ENCODE measurements around the gene TNPO3.
A peak's percentile ranks its signal among the peaks of the same experiment; 100 is the strongest.

Gene TNPO3

DNA sequence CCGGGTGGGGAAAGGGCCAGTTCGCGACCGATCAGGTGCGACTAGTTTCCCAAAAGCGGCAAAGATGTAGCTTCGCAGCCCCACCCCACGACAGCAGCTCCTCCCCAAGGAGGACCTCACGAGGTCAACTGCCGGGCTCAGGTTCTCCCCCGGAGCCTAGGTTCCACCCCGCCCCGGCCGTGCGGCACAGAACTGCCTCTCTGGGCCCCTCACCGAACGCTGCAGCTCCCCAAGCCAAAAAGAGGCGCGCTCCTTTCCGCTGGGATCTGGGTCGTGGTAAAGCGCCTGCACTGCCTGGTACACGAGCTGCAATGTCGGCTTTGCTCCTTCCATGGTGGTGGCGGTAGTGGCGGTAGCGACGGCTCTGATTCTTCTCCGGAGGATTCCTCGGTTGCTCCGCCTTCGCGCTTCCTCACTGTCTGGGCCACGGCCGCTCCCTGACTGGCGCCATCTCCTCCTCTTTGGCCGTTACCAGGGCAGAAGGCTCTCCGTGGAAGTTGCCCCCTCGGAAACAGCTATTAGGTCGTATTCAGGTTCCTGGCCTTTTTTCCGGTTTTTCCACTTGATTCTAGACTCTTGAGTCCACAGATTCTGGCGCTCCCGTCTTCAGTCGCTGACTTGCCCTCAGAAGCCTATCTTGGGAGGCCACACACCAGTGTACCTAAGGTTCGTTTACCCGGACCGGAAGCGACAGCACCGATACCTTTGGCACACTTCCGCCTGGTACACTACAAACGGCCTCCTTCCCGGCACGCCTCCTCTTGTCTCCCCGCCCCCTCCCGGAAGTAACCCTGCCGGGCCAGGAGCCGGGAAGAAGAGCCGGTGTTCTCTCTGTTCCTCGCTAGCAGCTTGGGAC is at the start of gene TNPO3:
Gene TNPO3, minus strand, starts transcription at position 674 of the 856 bp plus-strand sequence. Its CDS starts 341 bp downstream, at position 333.
- DNase-seq: peak; percentile 94

DNA sequence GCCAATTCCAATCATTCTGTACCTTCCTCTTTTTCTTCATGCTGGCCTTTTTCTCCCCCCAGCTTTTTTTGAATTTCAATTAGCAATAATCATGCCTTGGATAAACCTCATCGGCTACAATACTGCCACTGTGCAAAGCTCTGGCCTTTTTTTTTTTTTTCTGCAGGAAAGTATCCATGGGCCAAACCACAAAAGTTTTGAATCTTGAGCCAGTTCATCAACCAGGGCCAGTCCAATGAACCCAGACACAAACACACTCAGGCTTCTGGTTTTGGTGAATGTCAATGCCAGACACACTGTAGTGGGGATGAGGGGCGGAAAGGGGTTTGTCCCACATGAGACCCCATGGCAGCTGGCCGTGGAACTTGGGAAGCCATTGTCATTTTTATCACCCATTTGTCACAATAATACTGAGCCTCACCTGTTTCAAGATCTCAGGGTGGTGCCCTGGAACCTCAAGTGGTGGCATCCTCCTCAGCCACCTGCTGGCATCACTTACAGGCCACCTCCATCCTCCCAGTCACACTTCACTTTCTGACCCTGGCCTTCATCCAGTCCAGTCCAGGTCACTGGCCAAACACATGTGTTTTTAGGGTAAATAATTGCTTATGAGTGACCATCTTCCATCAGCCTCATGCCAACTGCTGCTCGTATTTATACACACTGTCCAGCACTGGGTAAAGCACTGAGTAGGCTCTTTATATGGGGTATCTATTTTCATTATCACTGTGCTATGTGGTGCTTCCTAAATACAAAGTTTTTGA is 48.8 kb upstream of the TNPO3 start:
- DNase-seq: no peak

DNA sequence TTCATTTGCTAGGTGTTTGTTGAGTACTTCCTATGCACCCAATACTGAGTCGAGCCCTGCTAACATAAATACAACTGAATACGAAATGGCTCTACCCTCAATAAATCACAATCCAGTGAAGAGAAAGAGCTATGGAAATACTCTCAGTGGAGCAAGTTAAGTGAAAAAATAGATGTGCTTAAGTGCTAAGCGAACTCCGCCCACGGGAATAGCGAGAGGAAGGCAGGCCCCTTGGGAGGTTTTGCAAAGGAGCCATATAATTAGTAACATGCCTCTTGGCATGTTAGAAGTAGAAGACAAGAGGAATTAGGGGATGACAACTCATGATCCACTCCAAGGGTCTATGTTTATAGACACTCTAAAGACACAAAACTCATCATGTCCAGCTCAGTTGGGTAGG is 46.8 kb upstream of the TNPO3 start:
- no peak for DNase-seq

DNA sequence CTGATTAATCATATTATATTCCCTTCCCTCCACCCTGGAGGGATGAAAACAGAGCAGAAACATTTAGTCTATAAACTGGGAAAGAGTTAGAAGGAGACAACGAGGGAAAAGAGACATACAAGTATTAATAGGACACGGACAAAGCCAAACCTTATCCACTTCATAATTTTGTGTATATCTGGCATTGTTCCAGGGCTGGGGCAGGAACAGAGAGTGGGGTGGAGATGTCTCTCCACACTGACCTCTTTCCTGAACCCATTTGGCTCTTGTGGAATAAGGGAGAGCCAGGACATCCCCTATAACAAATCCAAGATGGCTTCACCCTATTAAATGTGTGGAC is 45.9 kb upstream of the TNPO3 start:
- DNase-seq: no peak

DNA sequence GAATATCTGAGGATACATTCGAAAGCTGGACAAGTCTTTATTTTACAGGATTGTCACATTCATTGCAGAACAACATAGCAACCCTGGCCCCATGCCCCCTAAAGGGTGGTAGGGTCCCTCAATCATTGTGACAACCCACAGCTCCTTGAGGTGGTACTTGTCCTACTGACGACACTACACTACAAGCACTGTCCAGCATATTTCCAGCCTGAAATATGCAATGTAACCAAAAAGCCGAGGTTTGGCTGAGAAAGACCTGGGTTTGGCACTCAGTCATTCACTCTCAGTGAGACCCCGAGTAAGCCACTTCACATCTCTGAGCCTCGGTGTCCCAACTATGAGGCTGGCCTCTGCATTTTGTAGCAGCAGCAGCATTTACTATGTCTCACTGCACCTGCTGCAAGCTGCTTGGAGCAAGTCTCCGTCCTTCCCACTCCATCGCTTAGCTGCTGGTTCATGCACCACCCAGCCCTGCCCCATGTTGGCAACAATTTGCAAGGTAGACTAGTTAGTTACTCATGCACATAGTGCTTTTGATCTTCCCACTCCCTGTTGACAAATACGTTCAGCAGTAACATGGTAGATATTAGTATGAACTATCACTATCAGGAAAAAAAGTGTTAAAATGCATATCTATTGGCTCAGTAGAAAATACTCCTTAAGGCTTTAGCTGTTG is 43.6 kb upstream of the TNPO3 start:
- DNase-seq: no peak

DNA sequence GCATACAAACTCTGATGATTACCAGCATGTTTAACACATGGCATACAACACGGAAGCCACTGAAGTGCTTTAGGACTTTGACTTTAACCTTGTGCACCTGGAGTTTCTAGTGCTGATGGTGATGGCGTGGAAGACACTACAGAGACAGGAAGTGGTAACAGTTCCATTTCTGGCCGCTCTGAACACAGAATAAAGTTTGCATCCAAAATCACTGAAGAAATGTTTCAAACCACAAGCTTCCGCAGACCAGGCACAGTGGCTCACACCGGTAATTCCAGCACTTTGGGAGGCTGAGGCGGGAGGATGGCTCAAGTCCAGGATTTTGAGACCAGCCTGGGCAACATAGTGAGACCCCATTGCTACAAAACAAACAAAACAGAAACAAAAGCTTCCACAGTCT is 40.3 kb upstream of the TNPO3 start:
- DNase-seq: no peak

DNA sequence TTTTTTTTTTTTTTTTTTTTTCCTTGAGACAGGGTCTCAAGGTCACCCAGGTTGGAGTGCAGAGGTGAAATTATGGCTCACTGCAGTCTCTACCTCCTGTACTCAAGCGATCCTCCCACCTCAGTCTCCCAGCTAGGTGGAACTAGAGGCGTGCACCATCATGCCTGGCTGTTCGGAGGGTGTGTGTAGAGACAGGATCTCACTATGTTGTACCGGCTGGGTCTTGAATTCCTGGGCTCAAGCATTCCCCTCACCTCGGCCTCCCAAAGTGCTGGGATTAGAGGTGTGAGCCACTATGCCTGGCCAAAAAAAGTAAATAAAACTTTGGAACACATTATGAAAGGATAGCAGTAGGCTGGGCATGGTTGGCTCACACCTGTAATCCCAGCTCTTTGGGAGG is 39.6 kb upstream of the TNPO3 start:
- DNase-seq: no peak

DNA sequence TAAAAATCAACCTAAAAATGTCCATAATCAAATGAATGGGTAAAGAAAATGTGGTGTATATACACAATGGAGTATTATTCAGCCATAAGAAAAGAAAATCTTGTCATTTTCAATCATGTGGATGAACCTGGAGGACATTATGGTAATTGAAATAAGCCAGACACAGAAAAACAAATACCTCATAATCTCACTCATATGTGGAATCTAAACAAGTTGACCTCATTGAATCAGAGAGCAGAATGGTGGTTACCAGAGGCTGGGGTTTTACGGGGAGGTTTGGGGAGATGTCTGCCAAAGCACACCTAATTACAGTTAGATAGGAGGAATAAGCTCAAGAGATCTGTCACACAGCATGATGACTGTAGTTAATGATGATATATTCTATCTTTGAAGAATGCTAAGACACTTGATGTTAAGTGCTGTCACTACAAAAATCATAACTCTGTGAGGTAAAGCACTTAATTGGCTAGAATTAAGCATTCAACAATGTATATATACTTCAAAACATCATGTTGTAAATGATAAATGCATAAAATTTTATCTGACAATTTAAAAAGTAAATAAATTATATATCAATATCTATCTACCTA is 39.1 kb upstream of the TNPO3 start:
- no peak for DNase-seq

DNA sequence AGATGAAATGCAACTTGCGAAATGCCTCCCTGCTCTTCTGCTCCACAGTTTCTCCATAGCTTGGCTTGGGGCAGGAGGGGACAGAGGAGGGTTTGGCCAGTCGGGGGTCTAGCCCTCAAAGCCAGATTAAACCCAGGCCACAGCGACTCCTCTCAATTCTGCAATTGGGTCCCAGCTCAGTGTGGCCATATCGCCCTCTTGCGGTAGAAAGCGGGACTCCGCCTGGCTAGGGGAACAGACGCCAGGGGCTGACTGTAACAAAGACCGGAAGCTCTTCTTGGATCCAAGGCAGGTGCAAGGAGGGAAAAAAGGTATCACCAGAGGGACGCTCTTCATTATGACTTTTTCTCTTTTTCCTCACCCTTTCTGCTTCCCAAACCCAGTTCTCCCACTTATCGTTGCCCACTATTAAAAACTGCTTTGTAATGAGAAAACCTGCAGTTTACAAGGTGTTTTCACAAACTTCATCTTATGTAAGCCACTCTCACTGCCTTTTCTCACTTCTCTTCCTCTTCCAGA is 36.6 kb upstream of the TNPO3 start:
- DNase-seq: peak; percentile 93

DNA sequence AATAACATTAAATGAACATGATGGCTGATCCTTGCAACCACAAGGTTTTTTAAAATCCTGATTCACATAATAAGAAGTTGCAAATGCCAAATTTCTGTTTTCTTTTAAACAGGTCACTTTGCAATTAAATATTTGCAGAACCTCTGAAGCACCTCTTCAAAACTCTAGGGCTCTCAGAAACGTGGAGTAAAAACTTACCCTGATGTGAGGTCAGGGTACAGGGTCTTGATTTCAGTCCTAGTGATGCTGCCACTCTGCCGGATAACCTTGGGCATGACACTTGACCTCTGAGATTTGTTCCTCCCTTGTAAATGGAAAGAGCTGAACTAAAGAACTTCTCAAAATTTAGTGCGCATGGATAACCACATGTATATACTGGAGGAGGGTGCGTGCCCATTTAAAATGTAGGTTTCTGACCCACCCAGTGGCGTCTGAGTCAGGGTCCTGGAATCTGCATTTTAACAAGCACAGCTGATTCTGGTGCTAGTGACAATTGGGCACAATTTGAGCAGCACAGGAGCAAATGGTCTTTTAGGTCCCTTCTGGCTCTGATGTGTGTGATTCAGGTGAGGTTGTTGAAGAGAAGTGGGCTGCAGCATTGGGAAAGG is 35.5 kb upstream of the TNPO3 start:
- no peak for DNase-seq

DNA sequence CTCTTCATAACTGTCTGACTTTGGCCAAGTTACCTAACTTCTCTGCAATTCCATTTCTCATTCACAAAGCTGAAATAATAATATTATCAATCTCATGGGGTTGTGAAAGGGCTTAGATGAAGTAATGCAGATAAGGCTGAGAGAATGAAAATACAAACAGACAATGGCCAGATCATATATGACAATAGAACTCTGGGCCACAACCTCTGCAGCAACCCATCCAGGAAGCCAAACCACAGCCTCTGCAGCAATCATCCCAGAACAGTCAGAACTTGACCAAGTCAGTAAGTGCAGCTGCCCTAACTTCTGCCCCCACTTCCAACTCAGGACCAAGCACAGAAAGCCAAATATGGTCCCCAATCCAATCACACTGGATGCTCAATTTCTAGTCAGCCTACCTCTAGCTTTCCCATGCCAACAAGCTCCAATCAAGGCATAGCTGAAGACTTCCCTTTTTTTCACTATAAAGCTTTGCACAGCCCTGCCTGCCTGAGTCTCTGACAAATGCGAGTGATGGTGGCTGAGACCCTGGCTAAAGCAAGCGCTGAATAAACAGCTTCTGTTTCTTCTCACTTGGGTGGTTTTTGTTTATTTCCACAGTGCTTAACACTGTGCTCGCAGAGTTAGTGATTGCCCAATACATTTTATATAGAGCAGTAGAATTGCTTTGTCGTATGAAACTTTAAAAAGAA is 34.8 kb upstream of the TNPO3 start:
- peak; percentile 21 for DNase-seq

DNA sequence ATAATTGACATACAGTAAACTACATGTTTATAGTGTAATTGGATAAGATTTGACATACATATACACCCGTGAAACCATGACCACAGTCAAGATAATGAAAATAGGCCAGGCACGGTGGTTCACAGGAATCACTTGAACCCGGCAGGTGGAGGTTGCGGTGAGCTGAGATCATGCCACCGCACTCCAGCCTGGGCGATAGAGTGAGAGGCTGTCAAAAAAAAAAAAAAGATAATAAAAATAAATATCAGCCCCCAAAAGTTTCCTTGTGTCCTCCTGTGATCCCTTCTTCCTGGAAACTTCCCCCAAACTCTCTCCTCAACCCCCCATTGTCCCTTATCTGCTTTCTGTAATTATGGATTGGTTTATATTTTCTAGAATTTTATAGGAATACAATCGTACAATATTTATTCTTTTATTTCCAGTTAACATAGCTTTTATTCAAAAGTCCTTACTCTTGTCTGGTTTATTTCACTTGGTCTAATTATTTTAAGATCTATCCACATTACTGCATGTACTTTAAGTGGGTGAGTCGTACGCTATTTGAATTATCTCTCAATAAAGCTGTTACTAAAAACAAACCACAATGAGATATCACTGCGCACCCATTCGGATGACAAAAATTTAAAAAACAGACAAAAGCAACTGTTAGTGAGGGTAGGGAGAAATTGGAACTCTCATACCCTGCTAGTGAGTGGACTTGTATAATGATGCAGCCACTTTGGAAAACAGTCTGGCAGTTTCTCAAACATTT is 30.1 kb upstream of the TNPO3 start:
- DNase-seq: no peak

DNA sequence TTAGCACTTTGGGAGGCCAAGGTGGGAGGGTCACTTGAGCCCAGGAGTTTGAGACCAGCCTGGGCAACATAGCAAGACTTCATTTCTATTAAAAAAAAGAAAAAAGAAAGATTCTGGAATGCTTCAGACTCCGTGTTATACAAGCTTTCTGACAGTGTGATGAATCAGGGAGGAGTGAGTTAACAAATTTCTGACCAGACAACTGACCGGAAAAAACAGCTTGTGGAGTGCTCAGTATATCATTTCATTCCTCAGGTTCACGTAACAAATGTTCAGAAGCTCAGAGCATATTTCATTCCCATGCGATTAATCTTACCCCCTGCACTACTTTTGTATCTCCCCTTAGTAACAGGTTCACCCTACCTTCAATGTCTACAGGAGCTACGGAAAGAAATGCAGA is 28.6 kb upstream of the TNPO3 start:
- DNase-seq: no peak

DNA sequence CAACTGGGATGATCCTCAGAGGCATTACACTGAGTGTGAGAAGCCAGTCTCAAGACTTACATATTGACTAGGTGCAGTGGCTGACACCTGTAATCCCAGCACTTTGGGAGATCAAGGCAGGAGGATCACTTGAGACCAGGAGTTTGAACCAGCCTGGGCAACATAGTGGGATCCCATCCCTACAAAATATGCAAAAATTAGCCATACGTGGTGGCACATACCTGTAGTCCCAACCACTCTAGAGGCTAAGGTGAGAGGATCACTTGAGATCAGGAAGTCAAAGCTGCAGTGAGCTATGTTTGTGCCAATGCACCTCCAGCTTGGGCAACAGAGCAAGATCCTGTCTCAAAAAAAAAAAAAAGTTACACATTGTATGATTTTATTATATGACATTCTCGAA is 23.5 kb upstream of the TNPO3 start:
- no peak for DNase-seq

DNA sequence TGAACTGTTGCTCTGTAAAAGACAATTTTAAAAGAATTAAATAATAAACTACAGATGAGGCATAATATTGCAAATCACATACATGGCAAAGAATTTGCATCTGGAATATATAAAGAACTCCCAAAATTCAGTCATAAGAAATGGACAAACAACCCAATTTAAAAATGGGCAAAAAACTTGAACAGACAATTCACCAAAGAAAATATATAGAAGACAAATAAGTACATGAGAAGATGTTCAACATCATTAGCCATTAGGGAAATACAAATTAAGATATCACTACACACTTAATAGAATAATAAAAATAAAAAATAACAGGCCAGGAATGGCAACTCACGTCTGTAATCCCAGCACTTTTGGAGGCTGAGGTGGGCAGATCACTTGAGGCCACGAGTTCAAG is 22.0 kb upstream of the TNPO3 start:
- DNase-seq: no peak

DNA sequence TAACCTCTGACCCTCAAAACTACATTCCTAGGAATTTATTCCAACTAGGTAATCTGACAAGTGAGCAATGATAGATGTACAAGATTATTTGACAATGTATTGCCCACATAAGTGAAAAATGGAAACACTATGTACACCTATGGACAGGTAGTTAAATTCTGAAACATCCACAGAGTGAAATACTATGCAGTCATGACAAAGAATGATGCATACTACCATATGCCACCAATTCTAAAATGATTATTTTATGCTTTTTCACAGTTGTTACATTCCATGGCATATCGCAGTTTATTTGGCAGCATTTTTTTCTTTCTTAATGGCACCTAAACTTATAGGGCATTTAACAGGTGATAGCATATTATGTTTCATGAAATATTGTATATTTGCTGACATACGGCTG is 20.1 kb upstream of the TNPO3 start:
- DNase-seq: no peak

DNA sequence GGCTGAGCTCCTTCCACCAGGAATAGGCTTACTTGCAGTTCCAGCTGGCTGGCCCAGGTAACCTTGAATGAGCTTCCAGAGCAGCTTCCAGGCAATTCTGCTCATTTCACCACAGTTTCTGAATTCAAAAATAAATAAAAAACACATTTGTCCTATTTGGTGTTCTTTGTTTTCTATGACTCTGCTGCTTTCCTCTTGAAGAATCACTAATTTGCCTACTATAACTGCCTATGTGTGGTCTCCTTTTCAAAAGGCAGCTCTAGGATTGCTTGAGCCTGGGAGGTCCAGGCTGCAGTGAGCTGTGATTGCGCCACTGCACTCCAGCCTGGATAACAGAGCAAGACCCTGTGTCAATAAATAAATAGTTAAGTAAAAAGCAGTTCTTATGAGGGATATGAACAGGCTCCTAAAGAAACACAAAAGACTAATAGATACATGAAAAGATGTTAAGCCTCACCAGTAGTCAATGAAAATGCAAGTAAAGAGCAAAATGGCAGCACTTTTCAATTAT is 19.5 kb upstream of the TNPO3 start:
- no peak for DNase-seq

DNA sequence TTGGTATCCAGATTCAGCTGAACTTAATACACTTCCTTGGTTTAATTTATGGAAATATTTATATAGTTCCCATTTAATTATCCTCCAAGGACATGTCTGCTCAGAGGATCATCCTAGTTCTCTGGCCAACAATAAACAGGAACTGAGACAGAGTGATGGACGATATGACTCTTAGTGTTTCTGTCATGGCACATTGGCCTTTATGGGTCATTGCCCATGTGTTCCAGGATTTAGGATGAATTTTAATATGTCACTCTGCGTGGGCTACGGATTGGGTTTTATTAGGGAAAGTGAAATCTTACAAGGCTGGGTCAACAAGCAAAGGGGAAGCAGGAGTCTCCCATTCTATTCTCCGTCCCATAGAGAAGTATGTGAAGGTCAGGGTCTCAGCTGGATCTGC is 18.8 kb upstream of the TNPO3 start:
- no peak for DNase-seq

DNA sequence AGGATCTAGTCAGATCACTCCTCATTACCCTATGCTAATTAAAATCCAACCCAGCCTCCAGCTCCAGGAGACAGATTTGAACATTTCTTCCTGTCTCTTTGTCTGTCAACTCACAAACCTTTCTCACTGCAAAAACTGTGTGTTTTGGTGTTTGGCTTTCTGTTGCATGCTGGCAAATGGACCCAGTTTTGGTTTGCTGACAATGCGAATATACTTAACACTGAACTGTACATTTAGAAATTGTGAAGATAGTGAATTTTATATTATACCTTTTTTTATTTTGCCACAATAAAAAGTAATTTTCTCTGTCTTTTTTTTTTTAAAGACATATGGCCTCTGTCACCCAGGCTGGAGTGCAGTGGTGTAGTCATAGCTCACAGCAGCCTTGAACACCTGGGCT is 18.3 kb upstream of the TNPO3 start:
- DNase-seq: no peak

DNA sequence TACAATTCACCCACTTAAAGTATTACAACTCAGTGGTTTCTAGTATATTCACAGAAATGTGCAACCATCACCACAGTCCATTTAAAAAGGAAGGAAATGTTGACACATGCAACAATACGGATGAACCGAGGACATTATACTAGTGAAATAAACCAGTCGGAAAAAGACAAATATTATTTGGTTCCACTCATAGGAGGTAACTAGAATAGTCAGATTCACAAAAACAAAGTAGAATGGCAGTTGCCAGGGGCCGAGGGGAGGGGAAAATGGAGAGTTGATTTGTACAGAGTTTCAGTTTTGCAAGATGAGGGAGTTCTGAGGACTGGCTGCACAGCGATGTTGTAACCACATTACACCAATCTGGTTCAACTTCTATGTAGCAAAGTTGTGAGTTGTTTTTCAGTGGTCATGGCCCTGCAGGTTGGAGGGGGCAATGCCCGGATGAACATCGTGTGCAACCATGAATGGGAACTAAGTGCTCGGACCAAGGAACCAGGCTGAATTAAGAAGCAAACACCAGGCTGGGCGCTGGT is 17.6 kb upstream of the TNPO3 start:
- DNase-seq: peak; percentile 7

DNA sequence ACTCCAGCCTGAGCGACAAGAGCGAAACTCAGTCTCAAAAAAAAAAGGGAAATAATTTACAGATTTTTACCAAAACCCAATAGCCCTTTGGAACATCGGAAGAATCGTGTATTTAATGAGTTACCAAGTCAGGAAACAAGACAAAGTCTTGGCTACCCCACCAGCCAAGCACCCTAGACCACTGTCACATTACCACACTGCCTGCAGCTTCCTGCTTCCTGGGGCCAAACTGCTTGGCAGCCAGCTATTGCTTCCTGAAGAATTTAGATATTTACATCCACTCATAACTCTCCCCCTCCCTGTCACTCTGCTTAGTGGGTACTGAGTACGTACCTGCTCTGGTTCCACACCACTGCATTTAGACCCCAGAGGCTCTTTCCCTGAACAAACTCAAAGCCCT is 14.1 kb upstream of the TNPO3 start:
- no peak for DNase-seq
